ENCODE data around the gene MFSD8. TPM values are rescaled to one million over a fixed set of nuclear protein-coding genes. Genes with fewer than 3 reads are reported as not detected.
"Not testable (repeated sequence)": the region's sequence is repeated elsewhere in the genome, so short reads cannot be mapped to it uniquely, and the experiment has no call there.

The MFSD8 gene, protein sequence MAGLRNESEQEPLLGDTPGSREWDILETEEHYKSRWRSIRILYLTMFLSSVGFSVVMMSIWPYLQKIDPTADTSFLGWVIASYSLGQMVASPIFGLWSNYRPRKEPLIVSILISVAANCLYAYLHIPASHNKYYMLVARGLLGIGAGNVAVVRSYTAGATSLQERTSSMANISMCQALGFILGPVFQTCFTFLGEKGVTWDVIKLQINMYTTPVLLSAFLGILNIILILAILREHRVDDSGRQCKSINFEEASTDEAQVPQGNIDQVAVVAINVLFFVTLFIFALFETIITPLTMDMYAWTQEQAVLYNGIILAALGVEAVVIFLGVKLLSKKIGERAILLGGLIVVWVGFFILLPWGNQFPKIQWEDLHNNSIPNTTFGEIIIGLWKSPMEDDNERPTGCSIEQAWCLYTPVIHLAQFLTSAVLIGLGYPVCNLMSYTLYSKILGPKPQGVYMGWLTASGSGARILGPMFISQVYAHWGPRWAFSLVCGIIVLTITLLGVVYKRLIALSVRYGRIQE
- 11.5 and 16.5 TPM in 2 replicates for total RNA-seq (2014; rRNA removed; shearing (Covaris generic))
- 35.6 and 74.1 TPM in 2 replicates for polyA plus RNA-seq (2014; cell fraction: nucleus; rRNA removed)

GRCh38 chr4:127965062-127965802, at the start of gene MFSD8, which contains the start of gene ABHD18:
Gene MFSD8 (minus strand): TSS chr4:127965173. CDS start chr4:127965133, 40 bp downstream.
Gene ABHD18 (plus strand): TSS chr4:127965406. CDS start chr4:127982956, 17,550 bp downstream.
- DNase-seq (ENCODE audit: extremely low read depth, low read depth) = peak; percentile 98

- no peak for DNase-seq (ENCODE audit: extremely low read depth, low read depth)
Observed at GRCh38 chr4:128009428-128009827, 44.5 kb upstream of the MFSD8 start.

GRCh38 chr4:128006592-128006991, 41.6 kb upstream of the MFSD8 start:
- no peak for DNase-seq (ENCODE audit: extremely low read depth, low read depth)

GRCh38 chr4:127997534-127998388, 32.8 kb upstream of the MFSD8 start:
- DNase-seq (ENCODE audit: extremely low read depth, low read depth) = no peak

- not testable (repeated sequence) for DNase-seq (ENCODE audit: extremely low read depth, low read depth)
Observed at GRCh38 chr4:127996521-127996920, 31.5 kb upstream of the MFSD8 start.

- DNase-seq (ENCODE audit: extremely low read depth, low read depth) = peak; percentile 14
Observed at GRCh38 chr4:127995776-127996175, 30.8 kb upstream of the MFSD8 start.

DNA sequence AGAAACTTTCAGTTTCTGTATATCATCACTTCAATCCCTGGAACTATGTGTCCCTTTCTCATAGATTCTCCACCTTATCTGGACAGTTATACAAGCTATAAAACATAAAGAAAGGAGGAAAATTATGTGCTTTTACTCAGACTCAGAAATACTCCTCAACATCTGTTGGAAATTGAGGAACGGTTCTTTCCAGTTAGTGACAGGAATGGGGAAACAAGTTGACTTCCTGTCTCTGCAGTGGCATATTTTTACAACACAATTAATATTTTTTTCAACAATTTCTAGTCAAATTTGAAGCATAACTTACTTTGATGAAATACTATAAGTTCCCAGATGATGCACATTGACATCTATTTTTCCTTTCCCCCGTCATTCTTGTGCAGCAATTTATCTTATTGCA, 28.2 kb upstream of the MFSD8 start:
- no peak for DNase-seq (ENCODE audit: extremely low read depth, low read depth)

GRCh38 chr4:127988638-127989037, 23.7 kb upstream of the MFSD8 start:
- no peak for DNase-seq (ENCODE audit: extremely low read depth, low read depth)

GRCh38 chr4:127985989-127986388, 21.0 kb upstream of the MFSD8 start:
- DNase-seq (ENCODE audit: extremely low read depth, low read depth) = no peak

DNA sequence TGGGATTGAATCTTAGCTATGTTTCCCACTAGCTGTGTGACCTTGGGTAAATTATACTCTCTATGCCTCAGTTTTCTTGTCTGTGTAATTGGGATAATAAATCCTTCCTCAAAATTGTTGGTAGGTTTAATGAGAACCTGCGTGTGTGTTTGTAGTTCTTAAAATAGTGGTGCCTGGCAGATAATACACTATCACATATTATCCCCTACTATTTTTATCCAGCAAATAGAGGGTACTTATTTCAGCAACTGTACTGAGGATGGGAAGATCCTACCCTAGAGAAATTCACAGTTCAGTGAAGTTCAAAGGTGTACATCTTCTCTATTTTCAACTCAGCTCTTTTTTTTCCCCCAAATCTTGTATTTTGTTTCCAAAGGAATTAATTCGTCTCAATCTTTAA, 17.5 kb upstream of the MFSD8 start:
- DNase-seq (ENCODE audit: extremely low read depth, low read depth) = no peak

GRCh38 chr4:127978930-127979329, 14.0 kb upstream of the MFSD8 start:
- no peak for DNase-seq (ENCODE audit: extremely low read depth, low read depth)

GRCh38 chr4:127975121-127975770, 10.3 kb upstream of the MFSD8 start:
- DNase-seq (ENCODE audit: extremely low read depth, low read depth) = no peak

- not testable (repeated sequence) for DNase-seq (ENCODE audit: extremely low read depth, low read depth)
Observed at GRCh38 chr4:127970925-127971324, 6.0 kb upstream of the MFSD8 start.

DNA sequence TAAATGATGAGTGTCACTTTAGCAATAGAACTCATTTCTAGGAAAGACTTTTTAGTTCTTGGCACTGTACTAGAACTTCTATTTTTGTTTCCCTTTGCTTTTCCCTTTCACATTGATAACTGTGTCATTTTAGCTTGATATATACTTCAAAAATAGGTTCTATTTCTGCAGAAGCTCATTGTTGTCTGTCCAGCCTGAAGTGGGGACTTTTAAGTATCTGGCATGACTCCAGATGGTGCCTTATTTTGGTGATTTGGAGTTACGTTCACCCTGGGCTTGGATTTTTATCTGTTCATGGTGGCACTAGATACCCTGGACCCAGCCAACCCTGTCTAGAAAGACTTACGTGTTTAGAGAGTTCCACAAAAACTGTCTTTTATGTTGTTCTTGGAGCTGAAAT, 3.6 kb upstream of the MFSD8 start:
- DNase-seq (ENCODE audit: extremely low read depth, low read depth) = no peak

DNA sequence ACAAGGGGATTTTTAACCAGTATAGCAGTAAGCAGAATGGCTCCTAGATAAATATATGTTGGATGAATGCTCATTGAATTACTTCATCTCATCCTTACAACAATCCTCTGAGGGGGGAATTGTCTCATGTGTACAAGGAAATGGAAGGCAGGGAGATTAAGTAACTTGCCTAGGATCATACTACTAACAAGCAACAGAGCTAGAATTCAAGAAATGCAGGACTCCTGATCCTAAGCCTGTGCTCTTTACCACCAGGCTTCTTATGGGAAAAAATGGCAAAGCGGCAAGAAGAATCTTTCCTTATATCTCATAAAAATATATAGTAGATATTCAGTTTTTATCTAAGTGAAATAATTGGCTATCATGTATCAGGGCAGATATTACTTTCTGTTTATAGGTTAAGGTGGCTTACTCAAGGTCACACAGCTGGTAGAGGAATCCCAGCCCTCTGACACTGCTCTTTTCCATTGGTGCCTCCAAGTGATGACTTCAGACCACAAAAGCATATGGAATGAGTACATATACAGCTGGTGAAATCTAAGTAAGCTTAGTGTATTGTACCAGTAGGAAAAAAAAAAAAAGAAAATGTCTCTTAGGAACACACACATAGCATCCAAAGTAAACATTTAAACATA, 2.3 kb upstream of the MFSD8 start:
- no peak for DNase-seq (ENCODE audit: extremely low read depth, low read depth)

DNA sequence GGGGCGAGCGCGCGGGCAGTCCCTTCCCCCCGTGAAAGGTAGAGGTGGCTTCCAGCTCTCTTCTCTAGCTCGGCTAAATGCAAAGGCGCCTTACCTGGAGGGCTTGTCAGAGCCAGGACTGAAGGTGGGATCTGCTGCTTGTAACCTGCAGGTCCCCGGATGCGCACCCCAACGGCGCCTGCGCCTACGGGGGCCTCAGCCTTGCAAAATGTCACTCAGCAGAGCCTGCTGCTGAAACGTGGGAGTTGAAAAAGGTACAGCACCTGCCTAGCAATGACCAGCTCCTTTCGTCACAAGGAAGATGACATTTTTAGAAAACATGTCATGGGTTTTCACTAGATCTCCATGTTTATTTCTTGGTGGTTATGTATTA, 816 bp upstream of the MFSD8 start:
- peak; percentile 8 for DNase-seq (ENCODE audit: extremely low read depth, low read depth)

DNA sequence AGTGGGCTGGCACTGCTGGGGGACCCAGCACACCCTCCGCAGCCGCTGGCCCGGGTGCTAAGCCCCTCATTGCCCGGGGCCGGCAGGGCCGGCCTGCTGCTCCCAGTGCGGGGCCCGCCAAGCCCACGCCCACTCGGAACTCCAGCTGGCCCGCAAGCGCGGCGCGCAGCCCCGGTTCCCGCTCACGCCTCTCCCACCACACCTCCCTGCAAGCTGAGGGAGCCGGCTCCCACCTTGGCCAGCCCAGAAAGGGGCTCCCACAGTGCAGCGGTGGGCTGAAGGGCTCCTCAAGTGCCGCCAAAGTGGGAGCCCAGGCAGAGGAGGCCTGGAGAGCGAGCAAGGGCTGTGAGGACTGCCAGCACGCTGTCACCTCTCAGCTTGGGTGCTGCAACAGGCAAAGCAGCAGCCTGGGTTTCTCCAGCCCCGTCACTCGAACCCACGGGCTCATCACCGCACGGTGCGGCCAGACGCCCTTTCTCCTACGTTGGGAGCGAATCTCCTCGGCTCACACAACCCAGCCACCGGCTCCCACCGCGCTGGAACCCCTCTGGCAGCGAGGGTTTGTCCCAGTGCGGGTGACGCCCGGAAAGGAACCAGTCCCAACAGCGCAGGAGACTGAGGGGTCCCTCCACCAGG, 429 bp downstream of the MFSD8 start:
- not testable (repeated sequence) for DNase-seq (ENCODE audit: extremely low read depth, low read depth)

- DNase-seq (ENCODE audit: extremely low read depth, low read depth) = not testable (repeated sequence)
Observed at GRCh38 chr4:127963633-127964398, 1.2 kb downstream of the MFSD8 start.
